ENCODE results near the gene PHLDB3. TPM values are rescaled to one million over a fixed set of nuclear protein-coding genes. Genes with fewer than 3 reads are reported as not detected.
"Not testable (repeated sequence)": the region's sequence is repeated elsewhere in the genome, so short reads cannot be mapped to it uniquely, and the experiment has no call there.

Gene PHLDB3
- total and polyA plus RNA-seq, 2 of the 4 experiments (the other 2 are of a cell fraction), result 2.9 to 10.6 TPM

- Histone ChIP-seq H3K14ac (replicated peaks; ENCODE audit: low read depth, low read length) (peak overlapping the region; percentile 77), H3K79me1 (ENCODE audit: low read depth in 1 of 2, low read length in 2 of 2) (peaks cover 20 to 65% of the 10 kb centered on the region in 2 experiments; a peak in 3 of 4 replicates), H4K91ac (ENCODE audit: insufficient read depth, low read depth, low read length) (peak overlapping the region; percentile 19; the same call in 1 of the 2 replicates), H3K27me3 (ENCODE audit: control insufficient read depth, insufficient read depth, low read length) (no peaks in the 10 kb centered on the region), H3K27ac (ENCODE audit: insufficient read depth, low read length) (peak overlapping the region; percentile 19), H3K23ac (ENCODE audit: low read depth, low read length) (peak overlapping the region; percentile 76), H2BK5ac (ENCODE audit: low read depth, low read length, poor library complexity, severe bottlenecking) (peak overlapping the region; percentile 11), H3K9me3 (ENCODE audit: control insufficient read depth, insufficient read depth, low read length) (no peaks in the 10 kb centered on the region), H3K9ac (ENCODE audit: low read depth, low read length) (peak overlapping the region; percentile 80), H2AFZ (replicated peaks; ENCODE audit: low read length, poor library complexity) (peak overlapping the region; percentile 94), H3K4me3 (ENCODE audit: insufficient read depth, low read depth, low read length) (peak overlapping the region; percentile 96), H3K36me3 (ENCODE audit: control insufficient read depth, insufficient read depth, low read length) (peaks cover 2% of the 10 kb centered on the region; the same call in 1 of the 2 replicates), H3K4me1 (ENCODE audit: control insufficient read depth, insufficient read depth, low read length) (peaks cover 4% of the 10 kb centered on the region), H3K18ac (ENCODE audit: low read depth, low read length) (no peak overlapping the region), H4K5ac (ENCODE audit: low read depth, low read length) (no peak overlapping the region), H2BK120ac (ENCODE audit: low read depth, low read length) (no peak overlapping the region; the same call in 1 of the 2 replicates), H2BK15ac (ENCODE audit: low read depth, low read length) (no peak overlapping the region; the same call in 2 of the 3 replicates), H2AK9ac (replicated peaks; ENCODE audit: low read depth, low read length, poor library complexity) (peak overlapping the region; percentile 84), H4K8ac (ENCODE audit: low read depth in 2 of 2, low read length in 2 of 2) (peak overlapping the region in 1 of 2 experiments; percentile 53; a peak in 3 of 4 replicates), H2AK5ac (ENCODE audit: low read depth, low read length) (peak overlapping the region; percentile 91), H4K20me1 (ENCODE audit: insufficient read depth, low read length) (peaks cover 6% of the 10 kb centered on the region), H2BK20ac (ENCODE audit: low read depth, low read length) (no peak overlapping the region), H3K9me1 (ENCODE audit: insufficient read depth, low read length) (peaks cover 11% of the 10 kb centered on the region), H3K4me2 (ENCODE audit: low read depth, low read length) (peak overlapping the region; percentile 82), H3K4ac (ENCODE audit: low read depth, low read length) (peak overlapping the region; percentile 76), H3K56ac (ENCODE audit: extremely low read depth, insufficient read depth, low read length) (0 out of 2 replicates have a peak overlapping the region, but pooled peaks have one; percentile 54)
- ChIA-PET CTCF (interaction anchor here (1.3 kb wide), 1 partner anchor 78 kb away, joined by 5 read pairs; no protein-coding TSS in a partner anchor), POLR2A (ENCODE audit: unreplicated experiment) (interaction anchor here (0.6 to 1.0 kb wide), 3 partner anchors 8 to 265 kb away, joined by 5 to 9 read pairs (median 6); no protein-coding TSS in a partner anchor)
- TF ChIP-seq SMC3 (IDR thresholded peaks at IDR 0.05; ENCODE audit: low read depth, low read length), result no peak
- TF ChIP-seq BHLHE40 (IDR thresholded peaks at IDR 0.05; ENCODE audit: low read depth, low read length), result no peak
- no peak for TF ChIP-seq MAZ (IDR thresholded peaks at IDR 0.05; ENCODE audit: borderline replicate concordance, low read depth, low read length)
- 0 out of 2 replicates have a peak, but pooled peaks have one; percentile 1 for TF ChIP-seq POLR2A (IDR thresholded peaks at IDR 0.05; ENCODE audit: low read depth, low read length)
- no peak for TF ChIP-seq NFE2L2 (IDR thresholded peaks at IDR 0.05; ENCODE audit: low read depth, low read length)
- peak; percentile 36; the same call in 1 of the 2 replicates for TF ChIP-seq CEBPB (IDR thresholded peaks at IDR 0.05; ENCODE audit: low read depth, low read length)
- ATAC-seq (ENCODE audit: low read depth) (peak; percentile 12), DNase-seq (peak; percentile 32)
- intact Hi-C loops (cut with micrococcal nuclease), result no loop called here
- in situ Hi-C loops (cut with MboI; ENCODE audit: low sequenced_read_pairs), result loop anchor here (5.0 to 10.0 kb wide), 2 partner anchors 78 to 420 kb away; no protein-coding TSS in a partner anchor
- BruUV-seq (replicated peaks), result no TSS peak
- dilution Hi-C loops (cut with HindIII; ENCODE audit: low sequenced_read_pairs, unreplicated experiment), result no loop called here
- WGBS, 2 experiments (ENCODE audit: extremely low coverage in 2 of 2, insufficient read length in 1 of 2), result 4% methylated on average over 5 of the region's 12 CpGs; no CpG with 5 or more reads in 1 of the 2 experiments
Observed at GRCh38 chr19:43524922-43525835, 20.6 kb upstream of the PHLDB3 start.

- POLR2A ChIA-PET (ENCODE audit: unreplicated experiment); H2BK15ac ChIP-seq (ENCODE audit: low read depth, low read length); H2AK9ac ChIP-seq (replicated peaks; ENCODE audit: low read depth, low read length, poor library complexity); ATAC-seq (ENCODE audit: low read depth); H3K27ac ChIP-seq (ENCODE audit: insufficient read depth, low read length); H3K4me1 ChIP-seq (ENCODE audit: control insufficient read depth, insufficient read depth, low read length); DNase-seq; H3K4ac ChIP-seq (ENCODE audit: low read depth, low read length); H3K56ac ChIP-seq (ENCODE audit: extremely low read depth, insufficient read depth, low read length); H4K8ac ChIP-seq (ENCODE audit: low read depth in 2 of 2, low read length in 2 of 2); CTCF ChIA-PET; H3K9ac ChIP-seq (ENCODE audit: low read depth, low read length); intact Hi-C loops (cut with micrococcal nuclease); H2BK120ac ChIP-seq (ENCODE audit: low read depth, low read length); H3K36me3 ChIP-seq (ENCODE audit: control insufficient read depth, insufficient read depth, low read length); H2AK5ac ChIP-seq (ENCODE audit: low read depth, low read length); BruUV-seq (replicated peaks); H4K20me1 ChIP-seq (ENCODE audit: insufficient read depth, low read length); H3K18ac ChIP-seq (ENCODE audit: low read depth, low read length); H3K27me3 ChIP-seq (ENCODE audit: control insufficient read depth, insufficient read depth, low read length); H4K5ac ChIP-seq (ENCODE audit: low read depth, low read length); H3K4me2 ChIP-seq (ENCODE audit: low read depth, low read length); H2BK5ac ChIP-seq (ENCODE audit: low read depth, low read length, poor library complexity, severe bottlenecking); H2AFZ ChIP-seq (replicated peaks; ENCODE audit: low read length, poor library complexity); H3K14ac ChIP-seq (replicated peaks; ENCODE audit: low read depth, low read length); H3K23ac ChIP-seq (ENCODE audit: low read depth, low read length); H2BK20ac ChIP-seq (ENCODE audit: low read depth, low read length); H4K91ac ChIP-seq (ENCODE audit: insufficient read depth, low read depth, low read length); dilution Hi-C loops (cut with HindIII; ENCODE audit: low sequenced_read_pairs, unreplicated experiment); H3K4me3 ChIP-seq (ENCODE audit: insufficient read depth, low read depth, low read length); H3K9me3 ChIP-seq (ENCODE audit: control insufficient read depth, insufficient read depth, low read length): not testable (repeated sequence)
- Histone ChIP-seq H3K79me1 (ENCODE audit: low read depth in 1 of 2, low read length in 2 of 2) (peaks cover 21 to 78% of the 10 kb centered on the region in 2 experiments; a peak in 3 of 4 replicates), H3K9me1 (ENCODE audit: insufficient read depth, low read length) (peaks cover 11% of the 10 kb centered on the region)
- WGBS, 2 experiments (ENCODE audit: extremely low coverage in 2 of 2, insufficient read length in 1 of 2), result 92% methylated on average over 5 of the region's 8 CpGs; no CpG with 5 or more reads in 1 of the 2 experiments
- in situ Hi-C loops (cut with MboI; ENCODE audit: low sequenced_read_pairs), result loop anchor here (5.0 to 10.0 kb wide), 2 partner anchors 76 to 419 kb away; no protein-coding TSS in a partner anchor
Observed at GRCh38 chr19:43523696-43524095, 19.1 kb upstream of the PHLDB3 start.
